Smooth muscle cell of the brain vasculature (primary cell): Measurements from ENCODE around the gene KCNH2.

Experiments used
- DNase-seq: peaks from one replicate; pipeline ENCODE4 v3.0.0-alpha.2; 2012; ENCODE audit warnings: low read depth, low spot score

The KCNH2 gene

GRCh38 chr7:150974468-150975391 lies 3.4 kb downstream of the KCNH2 start:
- no peak for DNase-seq

- DNase-seq, result no peak
Measured at GRCh38 chr7:150973571-150974451, 4.3 kb downstream of the KCNH2 start.

- no peak for DNase-seq
Measured at GRCh38 chr7:150972741-150973140, 5.4 kb downstream of the KCNH2 start.

GRCh38 chr7:150972023-150972468 lies 6.1 kb downstream of the KCNH2 start:
- DNase-seq, result no peak

GRCh38 chr7:150971242-150972022 lies 6.7 kb downstream of the KCNH2 start:
- DNase-seq, result no peak

DNA sequence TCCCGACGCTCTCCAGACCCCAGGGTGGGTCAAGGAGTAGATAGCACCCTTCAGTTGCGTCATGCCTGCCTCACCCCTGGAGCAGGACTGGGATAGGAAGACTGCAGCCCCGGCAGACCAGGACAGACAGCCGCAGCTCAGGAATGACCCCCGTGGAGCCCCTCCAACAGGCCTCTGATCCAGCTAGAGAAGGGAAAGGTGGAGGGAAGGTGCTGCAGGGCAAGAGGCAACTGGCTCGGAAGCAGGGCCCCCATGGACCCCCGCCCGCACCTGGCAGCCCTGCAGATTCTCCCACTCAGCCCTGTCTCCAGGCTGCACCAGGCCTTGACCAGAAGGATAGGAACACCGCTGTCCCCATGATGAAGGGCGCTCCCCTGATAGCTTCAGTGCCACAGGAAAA lies 7.7 kb downstream of the KCNH2 start:
- no peak for DNase-seq

DNA sequence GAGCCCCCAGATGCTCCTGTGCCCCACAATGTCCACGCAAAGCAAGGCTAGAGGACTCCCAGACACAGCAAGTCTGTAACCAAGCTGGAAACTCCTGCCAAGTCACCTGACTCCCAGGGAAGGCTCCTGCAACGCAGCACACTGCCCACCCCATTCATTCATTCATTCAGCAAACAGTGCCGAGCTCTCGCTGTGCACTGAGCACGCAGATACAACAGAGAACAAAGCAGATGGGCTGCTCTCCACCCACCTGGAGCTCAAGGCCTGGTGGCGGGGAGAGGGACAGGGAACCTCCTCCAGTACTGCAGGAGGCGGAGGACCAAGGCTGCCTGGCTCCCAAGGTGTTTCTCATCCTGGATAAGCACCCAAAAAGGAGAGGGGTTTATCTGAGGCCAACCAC lies 8.6 kb downstream of the KCNH2 start:
- no peak for DNase-seq

- DNase-seq, result no peak
Measured at GRCh38 chr7:150968734-150969372, 9.3 kb downstream of the KCNH2 start.

DNA sequence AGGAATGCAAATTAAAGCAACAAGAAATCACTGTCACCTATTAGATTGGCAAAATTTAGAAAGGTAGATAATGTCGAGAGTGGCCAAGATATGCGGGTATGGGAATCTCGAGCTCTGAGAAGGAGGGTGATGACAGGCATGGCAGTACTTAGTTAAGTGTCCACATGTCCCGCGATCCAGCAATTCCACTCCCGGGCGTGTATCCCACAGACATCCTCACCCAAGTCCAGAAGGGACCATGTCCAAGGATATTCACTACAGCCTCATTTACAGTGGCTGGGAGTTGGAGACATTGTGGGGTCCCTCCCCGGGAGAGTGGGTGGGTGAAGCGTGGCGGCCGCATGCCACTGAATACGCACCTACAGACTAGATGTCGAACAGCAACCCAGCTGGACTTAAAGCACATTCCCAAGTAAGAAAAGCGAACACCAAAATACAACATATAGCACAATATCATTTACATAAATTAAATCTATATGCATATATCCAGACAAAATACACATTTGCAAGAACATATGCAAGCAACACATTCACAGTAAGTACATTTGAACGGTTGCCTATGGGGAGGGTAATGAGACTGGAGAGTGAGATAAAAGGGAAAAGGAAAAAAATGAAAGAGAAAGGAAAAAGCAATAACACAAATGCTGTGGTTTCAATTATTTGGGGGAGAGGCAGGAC lies 9.9 kb downstream of the KCNH2 start:
- DNase-seq, result no peak

- DNase-seq, result no peak
Measured at GRCh38 chr7:150967349-150967748, 10.8 kb downstream of the KCNH2 start.

DNA sequence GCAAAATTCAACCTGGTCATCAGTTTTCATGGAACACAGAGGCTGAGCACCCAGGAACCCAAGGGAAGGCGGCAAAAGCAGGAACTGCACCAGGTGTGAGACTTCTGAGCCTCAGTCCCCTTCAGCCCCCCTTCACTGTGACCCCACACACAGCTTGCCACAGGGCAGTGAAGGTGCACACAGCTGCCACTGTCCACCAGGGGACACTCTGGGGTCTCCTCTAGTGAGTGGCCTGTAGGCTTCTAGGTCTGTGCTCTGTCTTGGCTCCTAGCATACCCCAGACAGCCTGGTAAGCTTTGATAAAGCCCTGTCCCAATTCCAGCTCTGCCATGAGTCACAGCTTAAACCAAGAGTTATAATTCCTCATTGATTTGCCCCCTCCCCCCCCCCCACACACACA lies 12.1 kb downstream of the KCNH2 start:
- DNase-seq, result no peak

DNA sequence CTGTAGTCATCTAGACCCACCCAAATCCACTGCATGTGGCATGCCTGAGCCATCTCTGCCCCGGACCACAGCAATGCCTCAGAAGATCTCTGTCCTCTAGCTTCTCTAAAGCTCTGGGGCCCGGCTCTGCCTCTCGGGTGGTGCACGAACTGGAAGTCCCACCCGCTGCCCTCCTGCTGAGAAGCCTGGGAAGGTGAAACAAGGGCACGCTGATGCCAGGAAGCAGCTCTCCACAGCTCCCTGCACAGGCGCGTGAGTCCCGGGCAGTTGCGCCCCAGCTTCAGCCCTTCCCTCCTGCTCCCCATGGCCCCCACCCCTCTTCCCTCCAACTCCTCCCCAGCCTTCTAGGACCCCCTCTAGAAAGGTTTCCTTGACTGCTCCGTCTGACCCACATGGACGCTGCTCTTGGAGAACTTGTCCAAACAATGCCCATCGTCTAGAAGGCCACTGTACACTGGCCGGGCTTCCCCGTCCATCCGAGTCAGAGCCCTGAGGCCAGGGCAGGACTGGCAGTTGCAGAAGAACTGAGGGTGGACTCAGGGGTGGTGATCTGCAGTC lies 12.8 kb downstream of the KCNH2 start:
- DNase-seq, result no peak

- no peak for DNase-seq
Measured at GRCh38 chr7:150964593-150965111, 13.5 kb downstream of the KCNH2 start.

GRCh38 chr7:150963707-150964559 lies 14.2 kb downstream of the KCNH2 start:
- DNase-seq, result no peak

DNA sequence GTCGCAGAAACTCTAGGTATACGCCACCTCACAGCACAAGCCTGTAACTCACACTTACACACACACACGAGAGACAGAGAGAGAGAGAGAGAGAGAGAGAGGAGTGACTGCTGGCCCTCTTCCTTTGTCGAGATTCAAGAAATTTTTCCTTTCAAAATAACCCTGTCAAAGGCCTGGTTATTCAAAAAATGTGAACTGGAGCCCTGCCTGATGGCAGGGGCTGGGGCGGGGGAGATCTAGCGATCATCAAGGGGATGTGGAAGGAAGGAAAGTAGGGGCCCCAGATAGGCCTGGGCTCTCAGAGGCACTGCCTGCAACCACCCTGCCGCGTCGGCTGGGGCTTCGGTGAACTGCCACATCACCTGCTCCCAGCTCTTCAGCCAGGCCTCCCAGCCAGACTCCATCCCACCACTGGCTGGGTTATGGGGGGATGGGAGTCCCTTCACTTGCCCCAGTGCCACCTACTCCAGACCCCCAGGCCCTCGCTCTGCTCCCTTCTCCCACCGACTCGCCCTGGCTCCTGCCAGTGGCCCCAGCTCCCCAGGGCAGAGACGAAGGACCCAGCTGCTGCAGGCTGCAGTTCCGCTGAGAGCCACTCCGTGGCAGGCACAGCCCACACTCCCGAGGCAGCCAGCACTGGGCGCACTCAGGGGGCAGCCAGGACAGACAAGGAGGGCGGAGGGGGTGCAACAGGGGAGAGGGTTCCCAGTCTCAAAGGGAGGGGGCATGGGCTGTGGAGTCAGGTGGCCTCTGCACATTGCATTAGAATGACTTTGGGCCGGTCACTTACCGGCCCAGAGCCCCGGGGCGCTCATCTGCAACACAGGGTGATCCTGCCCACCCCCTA lies 15.3 kb downstream of the KCNH2 start:
- DNase-seq, result no peak

DNA sequence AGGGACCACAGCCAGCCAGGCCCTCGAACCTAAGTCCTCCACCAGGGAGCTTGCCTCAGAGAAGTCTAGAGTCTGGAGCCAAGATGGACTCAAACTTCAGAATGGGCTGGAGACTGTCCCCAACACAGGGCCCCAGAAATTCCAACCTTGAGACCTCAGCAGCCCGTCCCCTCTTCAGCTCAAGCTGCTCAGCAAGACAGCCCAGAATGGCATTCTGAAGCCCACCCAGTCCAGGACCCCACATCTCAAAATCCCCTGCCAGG lies 15.9 kb downstream of the KCNH2 start:
- DNase-seq, result no peak

GRCh38 chr7:150961510-150962289 lies 16.4 kb downstream of the KCNH2 start:
- DNase-seq, result no peak
